Heart left ventricle (tissue), 16 donors: ENCODE data around the gene GLMP. TPM values are rescaled to one million over a fixed set of nuclear protein-coding genes. Genes with fewer than 3 reads are reported as not detected.

ENCODE experiments used
- ATAC-seq, 4 donors: fragments of 200-7000 bp; cut with Tn5 transposase; one replicate each; pipeline ENCODE4 v1.9.1; 2020 to 2022; ENCODE audit warnings: moderate library complexity in 4 of 4, mild to moderate bottlenecking in 3 of 4, moderate number of reproducible peaks in 1 of 4
- DNase-seq, 5 donors: peaks; one replicate each; pipeline ENCODE4 v3.0.0-alpha.2; 2020
- H3K27ac ChIP-seq, 12 donors: fragments of 200-600 bp; sonication (generic) in 4 of 12; one replicate each; pipeline versions ENCODE4 v1.5.0 to v1.8.0; 2016 to 2022; ENCODE audit warnings: mild to moderate bottlenecking in 2 of 12
- H3K27me3 ChIP-seq, 9 donors: fragments of 200-600 bp; sonication (generic) in 2 of 9; one replicate each; pipeline versions ENCODE4 v1.5.1 to v1.8.0; 2016 to 2022; ENCODE audit warnings: mild to moderate bottlenecking in 3 of 9
- H3K36me3 ChIP-seq, 9 donors: fragments of 200-600 bp; sonication (generic) in 2 of 9; one replicate each; pipeline versions ENCODE4 v1.5.0 to v1.8.0; 2018 to 2022; ENCODE audit warnings: mild to moderate bottlenecking in 2 of 9
- H3K4me1 ChIP-seq, 12 donors: fragments of 200-600 bp; sonication (generic) in 4 of 12; one replicate each; pipeline versions ENCODE4 v1.5.0 to v1.8.0; 2016 to 2022; ENCODE audit warnings: mild to moderate bottlenecking in 3 of 12
- H3K4me3 ChIP-seq, 12 donors: fragments of 200-600 bp; sonication (generic) in 4 of 12; one replicate each; pipeline versions ENCODE4 v1.5.0 to v1.8.0; 2017 to 2022; ENCODE audit warnings: mild to moderate bottlenecking in 9 of 12, moderate library complexity in 4 of 12
- H3K9me3 ChIP-seq, 12 donors: fragments of 200-600 bp; sonication (generic) in 4 of 12; one replicate each; pipeline versions ENCODE4 v1.5.0 to v1.8.0; 2016 to 2022; ENCODE audit warnings: mild to moderate bottlenecking in 1 of 12
- CTCF ChIP-seq, 12 donors: fragments of 200-600 bp; sonication (generic) in 4 of 12; IDR thresholded peaks; one replicate each; pipeline versions ENCODE4 v1.5.0 to v1.8.0; 2018 to 2022; ENCODE audit warnings: antibody characterized with exemption in 12 of 12, mild to moderate bottlenecking in 5 of 12
- POLR2A ChIP-seq, 2 donors: fragments of 450-650 bp; IDR thresholded peaks; one replicate each; pipeline ENCODE4 v1.6.1; 2017; ENCODE audit warnings: antibody characterized with exemption in 2 of 2, mild to moderate bottlenecking in 2 of 2, moderate library complexity in 2 of 2
- WGBS, 4 donors: extraction: QIAGEN DNeasy Blood & Tissue Kit in 2 of 4; methylation state at CpG; one replicate each; pipeline versions ENCODE4 v1.1.5 to v1.1.7; 2013 to 2018; 5-methylcytosine and 5-hydroxymethylcytosine counted together
- intact Hi-C, 10 donors: fragments of 100-400 bp; cut with DNase I; formaldehyde crosslinking; loops; one replicate each; pipeline versions ENCODE4 v1.11.1 to v1.14.2; 2022
- polyA plus RNA-seq, 2 donors: library from polyadenylated mRNA; stranded (reverse); fragments of 200-250 nt; gene quantifications; one replicate each; pipeline ENCODE4 v1.2.3, GENCODE V29; 2013
- total RNA-seq, 9 donors: library from RNA; depleted of rRNA in 2 of 9; stranded (reverse); fragments of >200 nt in 2 of 9; fragmentation: NEBNext Ultra II Directional in 3 of 9; extraction: Animal tissue kit (Norgen Biotek cat#: 25700) in 3 of 9; gene quantifications; one replicate each; pipeline versions ENCODE4 v1.1.0 to v1.2.4, GENCODE V29; 2016 to 2023
- donor health status: ischemic (EF 13 %, LVEDD 7.1; RV severe dilation, severe dysfunction).
- donor health status: healthy with polysubstance abuse.
- donor health status: DM: no; HTN: yes; CAD: no.
- donor health status: DM: no; HTN: no; CAD: no.
- donor health status: ischemic (EF 25% LVEDD 6.9; RV normal size, moderate dysfunction).
- donor health status: ischemic (EF 25% LVEDD 5.7; RV mildly dilated, moderate dysfunction).
- donor health status: healthy.
- donor health status: DM: yes; HTN: yes; CAD: no.
- donor health status: ischemic (EF 35%, LVEDD 5.7; RV mildly dilated, moderate dysfunction).
- donor health status: nonischemic (EF 11% LVEDD 7.7; RV severe dilation, severe dysfunction).
- donor health status: DM: yes; HTN: yes; CAD: no.
- donor health status: PGD.
- donor health status: ischemic (EF 29% LVEDD 5.4; RV normal size, mild dysfunction).
- donor health status: nonischemic (EF 23%, LVEDD 6.1; RV moderate dilation, normal function).

Gene GLMP
- total and polyA plus RNA-seq, 11 donors = 9.1 to 63.8 (median 16.0) TPM

- Histone ChIP-seq H3K36me3 (peaks cover 0 to 46% (median 43%) of the 10 kb centered on the region in 9 donors), H3K27me3 (peaks cover 0 to 17% (median 14%) of the 10 kb centered on the region in 9 donors), H3K4me3 (no peak overlapping the region), H3K4me1 (peaks cover 3 to 64% (median 38%) of the 10 kb centered on the region in 12 donors), H3K9me3 (no peaks in the 10 kb centered on the region), H3K27ac (peak overlapping the region in 1 of 12 donors; percentile 38)
- ATAC-seq (peak in 1 of 4 donors; percentile 1), DNase-seq (no peak)
- no peak for TF ChIP-seq POLR2A (IDR thresholded peaks at IDR 0.05)
- TF ChIP-seq CTCF (IDR thresholded peaks at IDR 0.05) = no peak
- 68 to 83% (median 75%) methylated on average over 4 of the region's 4 CpGs for WGBS, 4 donors
- intact Hi-C loops = loop anchor here in 1 of 10 donors (10.0 kb wide), 1 partner anchor 66 kb away; no protein-coding TSS in a partner anchor
These were observed 47.2 kb downstream of the GLMP start for GRCh38 chr1:156248323-156248683.

- peaks cover 3 to 64% (median 38%) of the 10 kb centered on the region in 12 donors for H3K4me1 ChIP-seq
- no peak within 1 kb of the TSS for H3K4me3 ChIP-seq
- peaks cover 0 to 40% (median 37%) of the 10 kb centered on the region in 9 donors for H3K36me3 ChIP-seq
- WGBS, 4 donors = 39 to 60% (median 45%) methylated on average over 13 to 16 of the region's 16 CpGs
- DNase-seq (peak in 3 of 5 donors; percentile 41 to 48 (median 47)), ATAC-seq (peak; percentile 12 to 33 (median 29))
- H3K27ac ChIP-seq = peak within 1 kb of the TSS in 1 of 12 donors; percentile 38
- peaks cover 0 to 17% (median 14%) of the 10 kb centered on the region in 9 donors for H3K27me3 ChIP-seq
- intact Hi-C loops = loop anchor here in 1 of 10 donors (10.0 kb wide), 1 partner anchor 67 kb away; no protein-coding TSS in a partner anchor
- no peaks in the 10 kb centered on the region for H3K9me3 ChIP-seq
- TF ChIP-seq CTCF (IDR thresholded peaks at IDR 0.05) = peak in 1 of 12 donors; percentile 18
- TF ChIP-seq POLR2A (IDR thresholded peaks at IDR 0.05) = no peak
These were observed 47.8 kb downstream of the GLMP start, which contains the start of gene PAQR6 for GRCh38 chr1:156247460-156248322. Gene PAQR6 (minus strand): TSS chr1:156248056. CDS start chr1:156246731, 1,325 bp downstream.

- intact Hi-C loops = loop anchor here in 1 of 10 donors (10.0 kb wide), 1 partner anchor 68 kb away; no protein-coding TSS in a partner anchor
These were observed 48.6 kb downstream of the GLMP start for GRCh38 chr1:156246781-156247459.

More at GRCh38 chr1:156246781-156247459, 48.6 kb downstream of the GLMP start:
- no peaks in the 10 kb centered on the region for H3K9me3 ChIP-seq
- ATAC-seq (peak in 3 of 4 donors; percentile 19 to 37 (median 31)), DNase-seq (no peak)
- TF ChIP-seq POLR2A (IDR thresholded peaks at IDR 0.05) (no peak), CTCF (IDR thresholded peaks at IDR 0.05) (no peak)
- peaks cover 3 to 57% (median 32%) of the 10 kb centered on the region in 12 donors for H3K4me1 ChIP-seq
- WGBS, 4 donors = 43 to 67% (median 55%) methylated on average over 10 to 16 of the region's 16 CpGs
- H3K36me3 ChIP-seq = peaks cover 0 to 39% (median 31%) of the 10 kb centered on the region in 9 donors
- peaks cover 0 to 17% (median 14%) of the 10 kb centered on the region in 9 donors for H3K27me3 ChIP-seq
- no peak overlapping the region for H3K4me3 ChIP-seq
- no peak overlapping the region for H3K27ac ChIP-seq
